GM18867 (cell line): ENCODE data around the gene FAM117B.

Source experiments
- ATAC-seq: cut with Tn5 transposase; IDR thresholded peaks from one replicate; pipeline ENCODE4 v1.9.1; 2021; ENCODE audit warnings: mild to moderate bottlenecking, moderate library complexity; ENCODE audit not compliant: unreplicated experiment

The FAM117B gene

GRCh38 chr2:202634556-202635427, at the start of gene FAM117B:
TSS of gene FAM117B (plus strand) at chr2:202634969. CDS start at chr2:202635188, 219 bp downstream.
- ATAC-seq = peak; percentile 91

GRCh38 chr2:202588647-202589581, 45.9 kb upstream of the FAM117B start:
- peak; percentile 80 for ATAC-seq

DNA sequence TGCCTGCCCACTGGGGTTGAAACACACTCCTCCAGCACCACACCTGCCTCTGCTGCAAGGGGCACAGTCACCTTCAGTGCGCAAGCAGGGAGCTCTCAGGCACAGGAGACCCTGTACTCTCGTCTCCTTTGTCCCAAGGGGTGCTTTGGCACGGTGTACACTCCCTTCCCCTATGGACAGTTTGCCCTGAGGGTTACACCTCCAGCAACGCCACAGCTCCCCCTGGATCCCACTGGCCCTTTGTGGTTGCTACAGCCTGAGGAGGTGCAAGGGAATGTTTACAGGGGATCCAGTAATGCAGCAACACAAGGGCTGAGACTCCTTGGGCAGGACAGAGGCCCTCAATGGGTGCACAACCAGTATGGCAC, 45.2 kb upstream of the FAM117B start:
- no peak for ATAC-seq

DNA sequence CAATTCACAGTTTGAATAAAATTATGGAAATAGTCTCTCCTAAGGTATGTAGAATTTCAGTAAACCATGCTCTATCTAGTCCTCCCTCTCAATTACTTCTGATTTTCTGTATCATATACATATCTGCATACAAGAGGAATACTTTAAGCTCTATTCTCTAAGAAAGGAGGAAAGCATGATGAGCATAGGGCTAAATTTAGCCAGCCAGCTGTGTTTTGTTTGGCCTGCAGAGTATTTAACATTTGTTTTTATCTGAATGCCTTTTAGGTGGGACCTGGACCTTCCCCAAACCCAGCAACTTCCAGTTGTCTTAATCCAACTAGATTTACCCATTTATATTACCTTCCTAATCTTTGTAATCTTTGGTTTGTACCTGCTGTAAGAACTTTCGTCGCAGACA, 42.2 kb upstream of the FAM117B start:
- no peak for ATAC-seq

GRCh38 chr2:202599105-202599504, 35.7 kb upstream of the FAM117B start:
- ATAC-seq = no peak

GRCh38 chr2:202599911-202600310, 34.9 kb upstream of the FAM117B start:
- ATAC-seq = no peak

- ATAC-seq = no peak
These were observed 30.1 kb upstream of the FAM117B start for GRCh38 chr2:202604699-202605098.

- no peak for ATAC-seq
These were observed 29.6 kb upstream of the FAM117B start for GRCh38 chr2:202605174-202605573.

DNA sequence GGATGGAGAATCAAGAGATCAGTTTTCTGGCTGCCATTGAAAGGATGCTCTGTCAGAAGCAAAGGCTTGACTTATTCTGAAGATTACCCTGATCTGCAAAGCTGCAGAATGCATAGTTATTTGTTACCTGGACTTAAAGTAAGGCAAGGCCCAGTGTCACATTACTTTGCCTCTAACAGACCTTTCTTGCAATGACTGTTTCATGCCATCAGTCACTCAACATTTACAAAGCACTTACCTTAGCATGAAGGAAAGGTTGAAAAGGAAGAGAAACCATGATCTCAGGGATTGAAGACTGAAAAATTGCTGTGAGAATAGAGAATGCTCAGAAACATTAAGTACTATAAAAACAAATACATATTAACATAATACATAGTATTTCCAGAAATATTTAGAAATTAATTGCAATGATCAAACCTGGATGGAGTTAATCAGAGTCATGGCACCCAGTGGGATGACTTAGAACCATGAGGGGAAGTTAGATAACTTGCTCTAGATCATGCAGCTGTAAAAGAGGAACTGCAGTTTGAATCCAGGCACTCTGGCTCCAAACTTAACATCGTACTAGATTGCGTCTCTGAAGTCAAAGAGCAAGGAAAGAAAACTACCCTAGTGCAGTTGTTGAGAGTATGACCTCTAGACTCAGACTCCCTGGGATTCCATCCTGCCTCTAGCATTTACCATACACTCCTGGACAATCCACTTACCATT, 26.5 kb upstream of the FAM117B start:
- peak; percentile 39 for ATAC-seq

GRCh38 chr2:202609381-202610145, 25.2 kb upstream of the FAM117B start:
- peak; percentile 89 for ATAC-seq

GRCh38 chr2:202610380-202610779, 24.4 kb upstream of the FAM117B start:
- no peak for ATAC-seq

- ATAC-seq = no peak
These were observed 22.6 kb upstream of the FAM117B start for GRCh38 chr2:202612145-202612544.

DNA sequence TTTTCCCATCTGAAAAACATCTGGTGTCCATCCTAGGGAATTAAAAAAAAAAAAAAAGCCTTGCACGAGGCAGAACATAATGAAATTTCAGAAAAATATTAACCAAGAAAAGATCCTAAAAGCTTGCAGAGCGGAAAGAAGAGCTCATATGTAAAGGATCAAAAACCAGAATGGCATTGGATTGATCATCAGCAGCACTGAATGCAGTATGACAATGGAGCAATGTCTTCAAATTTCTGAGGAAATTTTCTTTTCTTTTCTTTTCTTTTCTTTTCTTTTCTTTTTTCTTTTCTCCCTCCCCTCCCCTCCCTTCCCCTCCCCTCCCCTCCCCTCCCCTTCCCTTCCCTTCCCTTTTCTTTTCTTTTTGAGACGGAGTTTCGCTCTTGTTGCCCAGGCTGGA, 21.3 kb upstream of the FAM117B start:
- ATAC-seq = no peak

DNA sequence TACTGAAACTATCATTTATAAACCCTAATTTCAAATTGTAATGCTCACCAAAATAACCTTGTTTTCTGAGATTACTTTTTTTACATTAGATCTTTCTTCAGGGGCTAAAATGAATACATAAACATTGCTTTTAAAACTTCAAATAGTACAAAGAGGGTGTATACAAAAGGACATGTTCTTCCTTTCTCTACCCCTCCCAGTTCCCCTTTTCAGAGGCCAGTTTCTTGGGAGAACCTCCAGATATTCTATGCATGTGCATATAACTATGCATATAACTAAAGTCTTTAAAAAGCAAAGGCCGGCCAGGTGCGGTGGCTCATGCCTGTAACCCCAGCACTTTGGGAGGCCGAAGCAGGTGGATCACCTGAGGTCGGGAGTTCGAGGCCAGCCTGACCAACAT, 10.6 kb upstream of the FAM117B start:
- no peak for ATAC-seq

DNA sequence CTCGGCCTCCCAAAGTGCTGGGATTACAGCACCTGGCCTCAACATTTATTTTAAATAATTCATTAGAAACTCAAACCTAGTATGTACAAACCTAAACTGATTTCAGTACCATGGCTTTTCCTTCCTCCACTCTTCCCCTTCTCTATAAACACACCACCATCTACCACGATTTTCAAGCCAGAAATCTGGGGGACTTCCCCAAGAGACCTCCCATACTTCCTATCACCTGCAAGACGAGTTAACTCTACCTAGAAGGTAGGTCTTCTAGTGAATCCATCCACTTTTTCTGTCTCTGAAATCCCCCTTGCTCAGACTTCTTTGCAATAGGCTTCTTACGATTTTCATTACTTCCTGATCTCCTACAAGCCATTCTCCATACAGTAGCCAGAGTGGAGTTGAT, 7.7 kb upstream of the FAM117B start:
- no peak for ATAC-seq

- no peak for ATAC-seq
These were observed 6.0 kb upstream of the FAM117B start for GRCh38 chr2:202628646-202629198.

- no peak for ATAC-seq
These were observed 2.0 kb upstream of the FAM117B start for GRCh38 chr2:202632682-202633290.

DNA sequence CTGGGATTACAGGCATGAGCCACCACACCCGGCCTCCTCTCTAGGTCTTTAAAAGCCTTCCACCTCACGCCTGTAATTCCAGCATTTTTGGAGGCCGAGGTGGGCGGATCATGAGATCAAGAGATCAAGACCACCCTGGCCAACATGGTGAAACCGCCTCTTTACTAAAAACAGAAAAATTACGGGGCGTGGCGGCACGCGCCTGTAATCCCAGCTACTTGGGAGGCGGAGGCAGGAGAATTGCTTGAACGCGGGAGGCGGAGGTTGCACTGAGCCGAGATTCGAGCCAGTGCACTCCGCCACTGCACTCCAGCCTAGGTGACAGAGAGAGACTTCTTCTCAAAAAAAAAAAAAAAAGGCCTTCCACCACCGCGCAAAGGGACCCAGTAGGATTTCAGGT, 1.3 kb upstream of the FAM117B start:
- no peak for ATAC-seq

- ATAC-seq = peak; percentile 61
These were observed 851 bp downstream of the FAM117B start for GRCh38 chr2:202635428-202636212.
